Peyer's patch (tissue), 4 donors: ENCODE measurements around the gene EPB42.

Source experiments
- POLR2A ChIP-seq, 2 donors: fragments of 450-650 bp; IDR thresholded peaks; one replicate each; pipeline ENCODE4 v1.5.1; 2017; ENCODE audit warnings: antibody characterized with exemption in 2 of 2, mild to moderate bottlenecking in 2 of 2, moderate library complexity in 2 of 2
- TF ChIP-seq, protein P1 (sequence below), 6 experiments: fragments of 450-650 bp in 4 of 6; fragments of 200-600 bp in 2 of 6; sonication (generic) in 1 of 6; IDR thresholded peaks; one replicate each; pipeline ENCODE4 v1.5.1; 2017 to 2019; ENCODE audit warnings: antibody characterized with exemption in 6 of 6, mild to moderate bottlenecking in 3 of 6, moderate library complexity in 1 of 6

DNA sequence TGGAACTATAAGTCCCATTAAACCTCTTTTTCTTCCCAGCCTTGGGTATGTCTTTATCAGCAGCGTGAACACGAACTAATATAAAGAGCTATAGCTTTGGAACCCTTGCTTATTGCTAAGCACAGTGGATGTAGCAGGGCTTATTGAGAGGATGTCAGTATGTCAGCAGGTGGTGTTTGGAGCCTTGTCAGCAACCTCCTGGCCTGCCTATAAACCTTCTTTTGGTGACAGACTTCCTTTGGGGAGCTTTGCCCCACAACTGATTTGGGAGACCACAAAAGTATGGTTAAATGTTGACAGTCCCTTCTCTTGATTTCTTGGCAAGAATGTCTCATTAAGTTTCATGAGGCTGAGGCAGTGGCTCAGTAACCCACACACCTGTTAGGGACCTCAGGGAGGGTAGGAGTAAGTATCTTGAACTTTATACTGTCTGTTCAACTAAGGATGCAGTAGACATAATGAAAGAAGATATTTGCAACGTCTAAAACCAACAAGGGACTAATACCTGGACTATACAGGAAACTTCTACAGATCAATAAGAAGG is 20.8 kb downstream of the EPB42 start:
- TF ChIP-seq, protein P1, sequence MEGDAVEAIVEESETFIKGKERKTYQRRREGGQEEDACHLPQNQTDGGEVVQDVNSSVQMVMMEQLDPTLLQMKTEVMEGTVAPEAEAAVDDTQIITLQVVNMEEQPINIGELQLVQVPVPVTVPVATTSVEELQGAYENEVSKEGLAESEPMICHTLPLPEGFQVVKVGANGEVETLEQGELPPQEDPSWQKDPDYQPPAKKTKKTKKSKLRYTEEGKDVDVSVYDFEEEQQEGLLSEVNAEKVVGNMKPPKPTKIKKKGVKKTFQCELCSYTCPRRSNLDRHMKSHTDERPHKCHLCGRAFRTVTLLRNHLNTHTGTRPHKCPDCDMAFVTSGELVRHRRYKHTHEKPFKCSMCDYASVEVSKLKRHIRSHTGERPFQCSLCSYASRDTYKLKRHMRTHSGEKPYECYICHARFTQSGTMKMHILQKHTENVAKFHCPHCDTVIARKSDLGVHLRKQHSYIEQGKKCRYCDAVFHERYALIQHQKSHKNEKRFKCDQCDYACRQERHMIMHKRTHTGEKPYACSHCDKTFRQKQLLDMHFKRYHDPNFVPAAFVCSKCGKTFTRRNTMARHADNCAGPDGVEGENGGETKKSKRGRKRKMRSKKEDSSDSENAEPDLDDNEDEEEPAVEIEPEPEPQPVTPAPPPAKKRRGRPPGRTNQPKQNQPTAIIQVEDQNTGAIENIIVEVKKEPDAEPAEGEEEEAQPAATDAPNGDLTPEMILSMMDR (IDR thresholded peaks at IDR 0.05), result no peak
- no peak for TF ChIP-seq POLR2A (IDR thresholded peaks at IDR 0.05)
